Measurements from ENCODE around the gene CDX2. TPM values are rescaled to one million over a fixed set of nuclear protein-coding genes. Genes with fewer than 3 reads are reported as not detected.

Gene CDX2
- total RNA-seq, 2 donors from 2014 or later = 0.09 to 0.34 TPM

DNA sequence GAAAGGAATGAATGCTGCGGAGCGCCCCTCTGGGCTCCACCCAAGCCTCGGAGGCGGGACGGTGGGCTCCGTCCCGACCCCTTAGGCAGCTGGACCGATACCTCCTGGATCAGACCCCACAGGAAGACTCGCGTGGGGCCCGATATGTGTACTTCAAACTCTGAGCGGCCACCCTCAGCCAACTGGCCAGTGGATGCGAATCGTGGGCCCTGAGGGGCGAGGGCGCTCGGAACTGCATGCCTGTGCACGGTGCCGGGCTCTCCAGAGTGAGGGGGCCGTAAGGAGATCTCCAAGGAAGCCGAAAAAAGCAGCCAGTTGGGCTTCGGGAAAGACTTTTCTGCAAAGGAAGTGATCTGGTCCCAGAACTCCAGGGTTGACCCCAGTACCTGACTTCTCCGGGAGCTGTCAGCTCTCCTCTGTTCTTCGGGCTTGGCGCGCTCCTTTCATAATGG is 40.7 kb downstream of the CDX2 start:
- Histone ChIP-seq H3K27me3 (replicated peaks; ENCODE audit: insufficient read depth) (peaks cover 60% of the 10 kb centered on the region), H3K4me1 (replicated peaks) (no peaks in the 10 kb centered on the region), H3K9me3 (no peaks in the 10 kb centered on the region), H3K36me3 (no peaks in the 10 kb centered on the region), H3K27ac (no peak overlapping the region), H3K4me3 (no peak overlapping the region)
- no peak for TF ChIP-seq POLR2AphosphoS5 (IDR thresholded peaks at IDR 0.05)
- TF ChIP-seq, protein P1, sequence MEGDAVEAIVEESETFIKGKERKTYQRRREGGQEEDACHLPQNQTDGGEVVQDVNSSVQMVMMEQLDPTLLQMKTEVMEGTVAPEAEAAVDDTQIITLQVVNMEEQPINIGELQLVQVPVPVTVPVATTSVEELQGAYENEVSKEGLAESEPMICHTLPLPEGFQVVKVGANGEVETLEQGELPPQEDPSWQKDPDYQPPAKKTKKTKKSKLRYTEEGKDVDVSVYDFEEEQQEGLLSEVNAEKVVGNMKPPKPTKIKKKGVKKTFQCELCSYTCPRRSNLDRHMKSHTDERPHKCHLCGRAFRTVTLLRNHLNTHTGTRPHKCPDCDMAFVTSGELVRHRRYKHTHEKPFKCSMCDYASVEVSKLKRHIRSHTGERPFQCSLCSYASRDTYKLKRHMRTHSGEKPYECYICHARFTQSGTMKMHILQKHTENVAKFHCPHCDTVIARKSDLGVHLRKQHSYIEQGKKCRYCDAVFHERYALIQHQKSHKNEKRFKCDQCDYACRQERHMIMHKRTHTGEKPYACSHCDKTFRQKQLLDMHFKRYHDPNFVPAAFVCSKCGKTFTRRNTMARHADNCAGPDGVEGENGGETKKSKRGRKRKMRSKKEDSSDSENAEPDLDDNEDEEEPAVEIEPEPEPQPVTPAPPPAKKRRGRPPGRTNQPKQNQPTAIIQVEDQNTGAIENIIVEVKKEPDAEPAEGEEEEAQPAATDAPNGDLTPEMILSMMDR (IDR thresholded peaks at IDR 0.05) = no peak
- TF ChIP-seq POLR2A (IDR thresholded peaks at IDR 0.05) = no peak
- WGBS = 4% methylated on average over 26 of the region's 26 CpGs
- intact Hi-C loops (cut with DNase I) = no loop called here
- no peak for DNase-seq (ENCODE audit: low spot score)

- Histone ChIP-seq H3K27me3 (replicated peaks; ENCODE audit: insufficient read depth) (peaks cover 67% of the 10 kb centered on the region), H3K27ac (no peak overlapping the region), H3K4me1 (replicated peaks) (no peaks in the 10 kb centered on the region), H3K9me3 (no peaks in the 10 kb centered on the region), H3K4me3 (no peak overlapping the region), H3K36me3 (no peaks in the 10 kb centered on the region)
- no peak for DNase-seq (ENCODE audit: low spot score)
- WGBS = 5% methylated on average over 53 of the region's 53 CpGs
- intact Hi-C loops (cut with DNase I) = no loop called here
- no peak for TF ChIP-seq POLR2A (IDR thresholded peaks at IDR 0.05)
- TF ChIP-seq, protein P1 (IDR thresholded peaks at IDR 0.05) = no peak
- no peak for TF ChIP-seq POLR2AphosphoS5 (IDR thresholded peaks at IDR 0.05)
Measured at GRCh38 chr13:27927444-27928352, 41.4 kb downstream of the CDX2 start.

DNA sequence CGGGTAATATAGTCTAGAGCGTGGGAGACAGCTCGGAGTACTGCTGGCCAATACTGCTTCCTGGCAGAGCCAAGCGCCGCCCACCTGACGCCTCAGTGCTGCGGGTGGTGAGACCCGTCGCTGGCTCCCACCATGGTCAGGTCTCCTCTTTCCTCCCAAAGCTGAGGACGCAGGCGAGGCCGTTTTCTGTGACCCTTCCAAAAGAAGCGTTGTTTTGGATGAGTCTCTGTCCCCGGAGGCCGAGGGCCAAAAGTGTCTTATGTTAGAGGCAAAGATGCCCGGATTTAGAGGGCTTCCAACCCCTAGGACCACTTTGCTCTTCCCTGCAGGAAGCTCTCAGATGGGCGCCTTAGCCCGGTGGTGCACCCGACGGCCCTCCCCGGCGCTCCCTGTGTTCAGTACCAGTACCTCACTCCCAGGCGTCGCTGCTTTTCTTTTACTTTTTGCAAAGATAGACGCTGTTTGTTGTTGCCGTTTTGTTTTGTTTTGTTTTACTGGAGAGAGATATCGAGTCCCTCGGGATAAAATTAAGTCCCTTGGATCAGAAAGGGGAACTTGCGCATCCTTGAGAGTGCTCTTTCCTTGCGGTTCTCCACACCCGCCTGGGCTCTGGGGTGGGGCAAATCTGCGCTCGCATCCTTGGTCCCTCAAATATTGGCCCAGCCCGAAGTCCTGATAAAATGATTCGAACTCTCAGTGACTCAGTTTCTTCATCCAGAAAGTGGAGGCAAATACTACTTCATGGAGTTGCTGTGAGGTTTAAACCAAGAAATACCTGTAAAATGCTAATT is 42.3 kb downstream of the CDX2 start:
- no peaks in the 10 kb centered on the region for H3K36me3 ChIP-seq
- no peaks in the 10 kb centered on the region for H3K9me3 ChIP-seq
- H3K4me3 ChIP-seq = no peak overlapping the region
- 2% methylated on average over 35 of the region's 35 CpGs for WGBS
- peaks cover 75% of the 10 kb centered on the region for H3K27me3 ChIP-seq (replicated peaks; ENCODE audit: insufficient read depth)
- no peak for DNase-seq (ENCODE audit: low spot score)
- no peak overlapping the region for H3K27ac ChIP-seq
- intact Hi-C loops (cut with DNase I) = no loop called here
- H3K4me1 ChIP-seq (replicated peaks) = no peaks in the 10 kb centered on the region
- TF ChIP-seq POLR2A (IDR thresholded peaks at IDR 0.05) (no peak), POLR2AphosphoS5 (IDR thresholded peaks at IDR 0.05) (no peak)
- TF ChIP-seq, protein P1 (IDR thresholded peaks at IDR 0.05) = no peak

DNA sequence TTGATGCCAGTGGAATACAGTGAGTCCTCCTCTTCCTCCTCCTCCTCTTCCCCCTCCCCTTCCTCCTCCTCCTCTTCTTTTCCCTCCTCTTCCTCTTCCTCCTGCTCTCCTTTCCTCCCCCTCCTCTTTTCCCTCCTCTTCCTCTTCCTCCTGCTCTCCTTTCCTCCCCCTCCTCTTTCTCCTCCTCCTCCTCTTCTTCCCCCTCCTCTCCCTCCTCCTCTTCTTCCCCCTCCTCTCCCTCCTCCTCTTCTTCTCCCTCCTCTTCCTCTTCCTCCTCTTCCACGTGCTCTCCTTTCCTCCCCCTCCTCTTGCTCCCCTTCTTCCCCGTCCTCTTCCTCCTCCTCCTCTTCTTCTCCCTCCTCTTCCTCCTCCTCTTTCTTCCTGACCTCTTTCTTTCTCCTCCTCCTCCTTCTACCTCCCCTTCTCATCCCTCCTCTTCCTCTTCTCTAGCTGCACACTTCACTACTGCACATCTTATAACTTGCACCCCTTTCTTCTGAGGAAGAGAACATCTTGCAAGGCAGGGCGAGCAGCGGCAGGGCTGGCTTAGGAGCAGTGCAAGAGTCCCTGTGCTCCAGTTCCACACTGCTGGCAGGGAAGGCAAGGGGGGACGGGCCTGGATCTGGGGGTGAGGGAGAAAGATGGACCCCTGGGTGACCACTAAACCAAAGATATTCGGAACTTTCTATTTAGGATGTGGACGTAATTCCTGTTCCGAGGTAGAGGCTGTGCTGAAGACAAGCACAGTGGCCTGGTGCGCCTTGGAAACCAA is 43.7 kb downstream of the CDX2 start:
- DNase-seq (ENCODE audit: low spot score) = no peak
- Histone ChIP-seq H3K36me3 (no peaks in the 10 kb centered on the region), H3K9me3 (no peaks in the 10 kb centered on the region), H3K4me1 (replicated peaks) (no peaks in the 10 kb centered on the region), H3K27ac (no peak overlapping the region), H3K4me3 (no peak overlapping the region), H3K27me3 (replicated peaks; ENCODE audit: insufficient read depth) (peaks cover 81% of the 10 kb centered on the region)
- intact Hi-C loops (cut with DNase I) = no loop called here
- TF ChIP-seq POLR2A (IDR thresholded peaks at IDR 0.05) (no peak), POLR2AphosphoS5 (IDR thresholded peaks at IDR 0.05) (no peak)
- TF ChIP-seq, protein P1 (IDR thresholded peaks at IDR 0.05) = no peak
- 24% methylated on average over 9 of the region's 9 CpGs for WGBS
